ENCODE data around the gene CXCL11.
"Not testable (repeated sequence)": the region's sequence is repeated elsewhere in the genome, so short reads cannot be mapped to it uniquely, and the experiment has no call there.

The CXCL11 gene

DNA sequence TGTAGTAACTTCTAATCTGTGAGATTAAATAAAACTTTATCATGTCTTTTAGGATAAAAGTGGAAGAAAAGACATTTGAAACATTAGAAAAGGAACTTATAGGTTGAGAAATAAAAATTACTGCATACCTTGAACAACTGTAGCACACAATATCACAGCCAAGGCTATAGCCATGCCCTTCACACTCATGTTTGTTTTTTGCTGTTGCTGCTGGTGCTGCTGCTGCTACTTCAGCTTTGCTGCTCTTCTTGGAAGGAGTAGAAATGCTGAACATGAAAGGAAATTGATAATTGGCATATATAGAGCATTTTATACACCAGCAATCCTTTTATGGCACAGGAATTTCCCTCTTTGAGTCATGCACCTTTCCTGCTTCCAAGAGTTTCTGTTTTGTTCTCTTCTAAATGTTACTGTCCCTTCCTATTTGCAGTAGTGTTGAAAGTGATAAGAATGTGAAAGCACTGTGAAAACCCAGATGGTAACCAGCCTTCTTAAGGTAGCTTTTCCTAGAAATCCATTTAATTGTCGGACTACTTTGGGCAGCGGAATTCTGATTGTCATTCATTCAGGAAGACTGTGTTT, at the start of gene CXCL11:
Gene CXCL11 (minus strand): TSS at position 272 of the 582 bp plus-strand sequence. CDS start 83 bp downstream, at position 189.
- no peak for DNase-seq (ENCODE audit: low spot score)

DNA sequence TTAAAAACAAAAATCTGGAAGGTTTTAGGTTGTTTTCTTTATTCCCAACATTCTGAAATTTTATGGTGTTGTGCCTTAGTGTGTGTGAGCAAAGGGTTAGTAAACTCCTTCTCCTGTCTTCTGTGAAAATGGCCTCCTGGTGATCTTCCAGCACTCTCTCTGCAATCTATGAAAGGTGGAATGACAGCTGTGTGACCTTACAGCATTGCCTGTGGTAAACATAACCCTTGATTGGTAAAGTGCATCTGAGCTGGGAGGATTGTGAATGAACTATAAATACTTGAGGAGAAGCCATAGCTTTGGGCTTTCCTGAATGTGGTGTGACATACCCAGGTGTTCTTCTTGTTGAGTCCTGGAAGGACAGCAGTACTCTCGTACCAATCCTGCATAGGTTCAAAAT, 48.7 kb upstream of the CXCL11 start:
- no peak for DNase-seq (ENCODE audit: low spot score)

DNA sequence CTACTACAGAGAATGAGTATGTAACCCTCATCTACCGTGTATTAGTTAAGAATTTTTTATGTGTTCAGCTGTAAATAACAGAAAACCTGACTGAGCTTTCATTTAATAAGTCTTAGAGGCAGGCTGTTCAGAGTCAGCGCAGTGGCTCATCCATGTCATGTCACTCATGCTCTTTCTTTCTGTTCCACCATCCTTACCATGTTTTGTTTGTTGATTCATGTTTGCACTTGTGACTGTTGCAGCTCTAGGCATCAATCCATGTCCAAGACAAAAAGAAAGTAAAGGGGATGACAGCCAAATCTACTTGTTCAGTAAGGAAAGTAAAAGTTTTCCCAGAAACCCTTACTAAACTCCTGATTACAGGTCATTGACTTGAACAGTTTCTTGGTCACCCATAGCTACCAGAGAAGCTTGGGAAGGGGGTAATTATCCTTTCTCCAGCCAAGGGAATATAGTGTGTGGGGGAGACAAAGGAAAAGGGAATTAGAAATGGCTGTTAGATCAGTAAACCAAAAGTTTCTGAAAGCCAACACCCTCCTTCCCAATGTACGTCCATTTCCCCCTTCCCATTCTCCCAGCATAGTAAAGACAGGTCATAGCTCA, 47.6 kb upstream of the CXCL11 start:
- DNase-seq (ENCODE audit: low spot score), result no peak

DNA sequence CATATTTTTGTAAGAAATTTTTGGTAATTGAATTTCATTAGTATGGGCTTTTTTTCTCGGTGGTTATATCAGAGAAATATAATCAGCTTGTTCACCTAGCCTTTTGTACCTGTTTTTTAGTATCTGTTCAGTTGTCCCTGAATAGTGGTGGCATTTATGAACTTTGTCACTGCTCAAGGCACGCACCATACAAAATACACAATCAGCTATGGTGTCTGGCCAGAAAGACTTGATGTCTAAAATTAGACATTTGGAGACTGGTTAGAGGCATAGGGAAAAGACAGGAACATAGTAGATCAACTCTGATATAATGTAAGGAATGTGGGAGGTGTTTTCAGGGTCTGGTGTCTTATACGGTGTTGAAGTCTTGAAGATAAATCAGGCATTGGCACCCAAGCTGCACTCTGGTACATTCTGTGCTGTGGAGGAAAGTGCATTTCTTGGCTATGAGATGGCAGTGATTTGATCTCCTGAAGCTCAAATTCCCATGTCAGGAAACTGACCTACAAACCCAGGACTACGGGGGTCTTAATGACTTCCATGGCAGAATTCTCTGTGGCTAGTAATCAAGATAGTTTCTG, 42.3 kb upstream of the CXCL11 start:
- no peak for DNase-seq (ENCODE audit: low spot score)

DNA sequence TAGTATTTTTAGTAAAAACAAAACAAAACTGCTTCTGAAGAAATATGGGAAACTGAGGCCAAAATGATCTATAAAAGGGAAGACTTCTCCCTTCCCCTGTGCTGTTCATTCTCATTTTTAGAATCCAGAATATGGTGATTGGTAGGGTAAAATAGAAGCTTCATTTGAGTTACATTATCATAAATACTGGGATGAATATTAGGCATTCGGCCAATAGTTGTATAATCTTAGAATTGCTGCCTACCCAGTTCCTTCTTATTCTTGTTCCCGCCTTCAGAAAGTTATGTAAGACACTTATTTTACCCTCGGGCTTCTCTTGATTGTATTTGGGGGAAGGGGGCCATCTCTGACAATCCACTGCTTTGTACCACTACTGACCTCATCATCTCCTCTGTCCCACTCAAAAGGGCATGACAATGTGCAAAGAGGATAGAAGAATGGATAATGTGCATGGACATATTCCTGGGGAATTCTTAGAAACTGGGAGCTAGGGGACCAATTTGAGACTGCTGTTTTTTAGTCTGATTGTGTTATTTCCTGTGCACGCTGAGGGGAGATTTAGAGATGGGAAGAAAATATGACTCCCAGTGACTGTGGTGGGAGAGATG, 39.2 kb upstream of the CXCL11 start:
- peak; percentile 24 for DNase-seq (ENCODE audit: low spot score)

DNA sequence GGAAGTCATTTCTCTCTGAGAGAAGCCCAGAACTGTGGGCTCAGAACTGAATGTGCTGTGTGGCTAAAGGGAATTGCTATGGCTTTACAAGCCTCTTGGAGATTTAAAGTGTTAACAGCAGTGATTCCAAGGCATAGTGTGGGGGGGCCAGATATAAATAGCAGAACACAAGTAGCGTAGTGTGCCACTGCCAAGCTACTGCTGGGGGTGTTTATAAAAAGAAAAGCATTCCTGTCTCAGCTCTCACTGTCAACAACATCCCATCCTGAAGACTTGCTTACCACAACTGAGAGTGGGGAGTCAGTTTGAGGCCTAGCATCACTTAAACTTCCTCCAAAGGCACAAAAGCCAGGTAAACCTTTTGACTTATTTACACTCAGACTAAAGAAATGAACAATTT, 38.6 kb upstream of the CXCL11 start, which contains the start of gene ART3:
Gene ART3 (plus strand): TSS at position 242 of the 400 bp plus-strand sequence. CDS start 1,181 bp downstream, outside the sequence.
- peak; percentile 86 for DNase-seq (ENCODE audit: low spot score)

DNA sequence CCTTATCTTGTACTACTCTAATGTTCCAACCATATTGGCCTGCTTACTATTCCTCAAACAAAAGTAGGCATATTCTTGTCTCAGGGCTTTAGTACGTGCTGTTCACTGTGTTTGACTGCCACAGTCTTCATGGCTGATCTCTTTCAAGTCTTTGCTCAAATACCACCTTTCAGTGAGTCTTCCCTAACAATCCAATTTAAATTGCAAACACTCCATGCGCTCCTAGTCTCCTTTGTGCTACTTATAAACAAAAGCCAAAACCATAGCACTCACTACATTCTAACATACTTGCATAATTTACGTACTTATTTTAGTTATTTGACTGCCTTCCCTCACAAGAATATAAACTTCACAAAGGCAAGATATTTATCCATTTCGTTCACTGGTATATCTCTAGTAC, 36.9 kb upstream of the CXCL11 start:
- no peak for DNase-seq (ENCODE audit: low spot score)

DNA sequence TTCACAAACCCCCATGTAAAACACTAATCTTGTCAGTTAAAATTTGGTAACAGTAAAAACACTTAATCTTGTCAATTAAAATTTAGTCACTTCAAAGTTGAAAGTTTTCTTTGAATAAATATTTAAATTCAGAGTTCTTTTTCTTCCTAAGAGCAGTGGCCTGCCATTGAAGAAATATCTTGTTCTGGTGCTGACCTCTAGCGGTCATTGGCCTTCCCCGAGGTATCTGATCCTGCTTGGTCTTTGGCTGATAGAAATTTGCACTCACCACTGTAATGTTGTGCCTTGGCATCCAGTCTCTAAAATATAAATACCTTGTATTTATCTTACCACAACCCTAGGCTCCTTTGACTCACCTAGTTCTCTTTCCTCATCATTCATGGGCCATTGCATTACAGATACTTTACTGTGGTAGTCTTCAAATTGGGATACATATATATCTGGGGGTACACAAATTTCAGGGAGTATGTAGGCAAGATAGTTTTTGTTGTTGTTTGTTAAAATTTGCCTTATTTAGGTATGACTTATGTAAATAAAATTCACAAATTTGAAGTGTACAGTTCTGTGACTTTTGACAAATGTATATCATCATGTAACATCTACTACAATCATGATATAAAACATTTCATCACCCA, 31.9 kb upstream of the CXCL11 start:
- peak; percentile 77 for DNase-seq (ENCODE audit: low spot score)

DNA sequence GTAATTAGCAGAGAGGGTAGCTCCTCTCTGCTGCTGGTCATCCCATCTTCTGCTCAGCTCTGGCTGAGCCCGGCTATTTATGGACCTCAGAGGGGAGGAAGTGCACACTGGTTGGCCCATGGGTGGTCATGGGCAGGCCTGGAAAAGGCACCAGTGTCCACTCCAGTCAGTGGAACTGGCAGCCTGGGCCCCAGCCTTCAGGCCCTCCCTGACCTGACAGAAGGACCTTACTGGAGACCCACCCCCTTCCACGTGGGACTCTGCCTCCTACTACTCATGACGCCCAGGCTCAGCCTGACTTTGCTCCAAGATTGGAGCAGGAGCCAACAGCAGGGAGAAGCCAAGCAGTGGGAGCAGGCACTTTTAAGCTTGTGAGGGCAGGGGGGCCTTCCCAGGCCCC, 30.7 kb upstream of the CXCL11 start:
- DNase-seq (ENCODE audit: low spot score), result no peak

DNA sequence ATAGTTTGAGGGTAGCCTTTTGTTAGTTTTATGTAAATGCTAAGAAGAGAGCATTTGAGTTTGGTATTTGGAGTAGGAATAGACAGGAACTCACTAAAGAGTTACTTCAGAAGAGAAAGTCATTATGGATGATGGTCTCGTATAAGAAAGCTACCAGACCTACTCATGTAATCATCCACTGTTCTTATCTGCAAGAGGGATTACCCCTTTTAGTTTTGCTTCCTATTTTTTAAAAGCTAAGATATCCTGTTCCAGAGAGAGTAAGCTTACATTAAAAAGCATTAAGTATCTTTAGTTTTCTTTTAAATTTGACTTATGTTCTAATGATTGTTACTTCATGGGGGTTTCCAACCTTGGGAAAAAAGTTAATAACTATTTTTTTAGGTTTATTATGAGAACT, 26.1 kb upstream of the CXCL11 start:
- DNase-seq (ENCODE audit: low spot score), result no peak

DNA sequence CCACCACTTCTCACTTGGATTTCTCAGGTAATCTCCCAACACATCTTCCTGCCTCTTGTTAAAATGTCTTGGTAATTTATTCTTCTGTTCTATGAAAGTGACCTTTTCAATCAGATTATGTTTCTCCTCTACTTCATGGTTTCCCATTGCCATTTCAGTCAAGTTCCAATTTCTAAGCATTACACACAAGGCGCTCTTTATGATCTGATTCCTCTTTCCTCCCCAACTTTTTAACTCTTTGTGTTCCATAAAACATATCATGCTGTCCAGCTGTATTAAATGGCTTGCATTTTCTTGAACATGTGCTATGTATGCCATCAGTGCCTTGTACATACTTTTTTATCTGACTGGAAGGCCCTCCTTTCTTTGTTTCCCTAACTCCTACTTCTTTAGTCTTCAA, 25.6 kb upstream of the CXCL11 start:
- DNase-seq (ENCODE audit: low spot score), result no peak

DNA sequence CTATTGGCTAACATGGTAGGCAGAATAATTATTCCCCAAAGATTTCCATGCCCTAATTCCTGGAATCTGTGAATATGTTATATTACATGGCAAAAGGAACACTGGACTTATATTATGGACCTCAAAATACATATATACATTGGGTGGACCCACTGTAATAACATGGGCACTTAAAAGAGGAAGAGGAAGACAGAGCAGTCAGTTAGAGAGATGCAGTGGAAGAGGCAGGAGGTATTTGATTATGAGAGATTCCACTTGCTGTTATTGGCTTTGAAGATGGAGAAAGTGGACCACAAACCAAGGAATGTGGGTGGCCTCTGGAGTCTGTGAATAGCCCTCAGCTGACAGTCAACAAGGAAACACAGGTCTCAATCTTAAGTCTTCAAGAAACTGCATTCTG, 24.6 kb upstream of the CXCL11 start:
- DNase-seq (ENCODE audit: low spot score), result no peak

DNA sequence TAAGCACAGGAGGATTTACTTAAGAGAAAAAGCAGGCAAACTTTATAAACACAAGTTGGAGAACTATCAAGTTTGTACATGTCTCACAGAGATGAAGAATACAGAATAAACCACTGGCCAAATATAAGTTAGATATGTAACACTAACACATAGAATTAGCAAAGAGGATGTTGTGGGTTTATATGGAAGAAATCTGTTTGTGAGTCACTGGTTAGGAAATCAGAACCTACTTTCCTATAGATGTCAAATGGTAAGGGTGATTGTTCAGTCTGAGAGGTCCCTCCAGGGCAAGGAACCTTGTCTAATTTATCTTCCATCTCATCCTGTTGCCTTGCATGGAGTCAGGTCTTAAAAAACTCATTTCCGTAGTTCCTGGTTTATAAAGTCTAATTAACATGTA, 23.9 kb upstream of the CXCL11 start:
- DNase-seq (ENCODE audit: low spot score), result no peak

DNA sequence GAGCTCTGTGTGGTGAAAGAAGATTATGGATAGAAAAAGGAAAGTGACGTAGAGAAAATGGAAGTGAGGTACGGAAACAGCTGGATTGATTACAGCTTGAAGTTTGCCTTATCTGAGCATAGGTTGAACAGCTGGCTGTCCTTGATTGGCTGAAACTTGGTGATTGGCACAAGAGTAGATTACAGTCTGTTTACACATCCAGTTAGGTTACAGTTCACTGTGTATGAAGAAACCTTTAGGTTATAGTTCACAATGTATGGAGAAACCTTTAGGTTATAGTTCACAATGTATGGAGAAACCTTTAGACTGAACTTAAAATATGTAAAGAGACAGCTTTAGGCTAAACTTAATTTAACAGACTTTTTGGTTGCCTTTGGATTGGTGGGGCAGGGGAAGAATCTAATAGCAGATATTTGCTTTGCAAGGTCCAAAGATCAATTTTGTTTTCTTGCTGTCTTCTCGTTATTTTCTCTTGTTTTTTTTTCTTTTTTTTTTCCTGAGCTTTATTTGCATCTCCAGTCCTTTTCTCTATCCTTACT, 23.1 kb upstream of the CXCL11 start:
- no peak for DNase-seq (ENCODE audit: low spot score)

DNA sequence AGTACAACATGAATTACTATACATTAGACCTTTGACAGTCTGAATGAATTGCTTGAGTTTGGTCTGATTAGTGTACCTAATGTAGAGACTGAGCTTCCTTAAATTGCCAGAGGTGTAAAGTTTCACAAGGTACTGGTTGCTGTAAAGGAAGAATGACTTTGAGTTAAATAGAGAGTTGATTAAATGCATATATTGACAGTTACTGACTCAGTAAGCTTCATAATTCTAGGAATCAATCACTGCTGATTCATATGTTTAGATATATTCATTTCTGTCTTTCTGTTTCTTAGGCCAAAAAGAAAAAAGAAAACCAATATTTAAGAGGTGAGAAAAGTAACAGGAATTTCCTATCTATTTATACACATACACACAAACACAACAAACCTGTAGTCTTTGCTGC, 22.4 kb upstream of the CXCL11 start:
- no peak for DNase-seq (ENCODE audit: low spot score)

DNA sequence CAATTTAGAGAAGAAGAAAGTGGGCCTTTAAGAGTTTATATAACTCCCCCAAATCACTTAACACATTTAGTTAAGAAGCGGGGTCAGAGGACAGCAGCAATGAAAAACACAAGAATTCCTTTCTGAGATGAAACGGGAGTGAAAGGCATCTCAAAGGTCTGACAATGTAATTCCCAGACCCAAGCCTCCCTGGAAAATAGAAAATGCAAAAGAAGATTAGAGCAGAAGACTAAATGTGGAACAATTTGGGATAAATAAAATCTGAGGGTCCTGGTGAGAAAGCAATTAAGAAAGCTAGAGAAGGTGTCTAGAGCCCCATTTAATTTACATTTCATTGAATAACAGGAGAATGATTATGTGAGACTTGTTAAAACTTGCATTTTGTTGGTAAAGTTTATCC, 19.6 kb upstream of the CXCL11 start:
- no peak for DNase-seq (ENCODE audit: low spot score)

DNA sequence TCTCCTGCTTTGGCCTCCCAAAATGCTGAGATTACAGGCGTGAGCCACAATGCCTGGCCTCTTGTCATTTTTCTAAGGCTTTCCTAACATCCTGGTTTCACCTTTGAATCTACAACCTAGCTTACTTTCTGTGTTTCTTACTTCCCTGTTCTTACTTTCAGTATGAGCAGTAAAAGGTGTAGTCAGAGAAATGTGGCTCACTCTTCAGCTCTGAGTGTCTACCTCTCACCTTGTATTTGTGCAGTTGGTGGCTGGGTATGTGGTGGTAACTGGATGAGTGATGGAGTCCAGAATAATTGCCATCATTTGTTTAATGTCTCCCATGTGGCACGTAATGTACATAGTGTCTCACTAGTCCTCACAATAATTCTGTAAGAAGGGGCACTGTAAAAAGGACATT, 19.1 kb upstream of the CXCL11 start:
- DNase-seq (ENCODE audit: low spot score), result no peak

DNA sequence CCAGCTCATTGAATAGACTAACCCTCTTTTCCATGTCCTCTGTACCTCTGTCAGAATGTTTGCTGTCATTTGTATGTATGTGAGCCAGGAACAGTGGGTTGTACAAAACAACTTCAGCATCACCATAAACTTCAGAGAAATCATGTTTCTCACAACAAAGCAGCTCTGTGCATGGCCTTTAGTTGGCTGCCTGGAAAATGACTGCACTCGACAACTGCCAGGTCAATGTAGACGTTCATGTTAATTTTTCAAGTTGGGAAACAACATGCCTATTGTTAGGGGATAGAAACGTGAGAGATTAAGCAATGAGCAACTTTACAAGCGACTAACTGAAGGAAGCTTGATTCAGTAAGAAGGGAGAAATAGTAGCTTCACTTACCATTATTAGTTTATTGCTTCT, 17.9 kb upstream of the CXCL11 start:
- no peak for DNase-seq (ENCODE audit: low spot score)

DNA sequence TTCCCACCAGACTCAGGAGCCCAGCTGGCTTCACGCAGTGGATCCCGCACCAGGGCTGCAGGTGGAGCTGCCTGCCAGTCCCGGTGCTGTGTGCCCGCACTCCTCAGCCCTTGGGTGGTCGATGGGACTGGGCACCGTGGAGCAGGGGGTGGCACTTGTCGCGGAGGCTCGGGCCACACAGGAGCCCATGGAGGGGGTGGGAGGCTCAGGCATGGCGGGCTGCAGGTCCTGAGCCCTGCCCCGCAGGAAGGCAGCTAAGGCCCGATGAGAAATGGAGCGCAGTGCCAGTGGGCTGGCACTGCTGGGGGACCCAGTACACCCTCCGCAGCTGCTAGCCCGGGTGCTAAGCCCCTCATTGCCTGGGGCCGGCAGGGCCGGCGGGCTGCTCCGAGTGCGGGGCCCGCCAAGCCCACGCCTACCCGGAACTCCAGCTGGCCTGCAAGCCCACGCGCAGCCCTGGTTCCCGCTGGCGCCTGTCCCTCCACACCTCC, 14.7 kb upstream of the CXCL11 start:
- DNase-seq (ENCODE audit: low spot score), result not testable (repeated sequence)

DNA sequence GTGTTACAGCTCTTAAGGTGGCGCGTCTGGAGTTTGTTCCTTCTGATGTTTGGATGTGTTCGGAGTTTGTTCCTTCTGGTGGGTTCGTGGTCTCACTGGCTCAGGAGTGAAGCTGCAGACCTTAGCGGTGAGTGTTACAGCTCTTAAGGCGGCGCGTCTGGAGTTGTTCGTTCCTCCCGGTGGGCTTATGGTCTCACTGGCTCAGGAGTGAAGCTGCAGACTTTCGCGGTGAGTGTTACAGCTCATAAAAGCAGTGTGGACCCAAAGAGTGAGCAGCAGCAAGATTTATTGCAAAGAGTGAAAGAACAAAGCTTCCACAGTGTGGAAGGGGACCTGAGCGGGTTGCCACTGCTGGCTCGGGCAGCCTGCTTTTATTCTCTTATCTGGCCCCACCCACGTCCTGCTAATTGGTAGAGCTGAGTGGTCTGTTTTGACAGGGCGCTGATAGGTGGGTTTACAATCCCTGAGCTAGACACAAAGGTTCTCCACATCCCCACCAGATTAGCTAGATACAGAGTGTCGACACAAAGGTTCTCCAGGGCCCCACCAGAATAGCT, 14.1 kb upstream of the CXCL11 start:
- not testable (repeated sequence) for DNase-seq (ENCODE audit: low spot score)

DNA sequence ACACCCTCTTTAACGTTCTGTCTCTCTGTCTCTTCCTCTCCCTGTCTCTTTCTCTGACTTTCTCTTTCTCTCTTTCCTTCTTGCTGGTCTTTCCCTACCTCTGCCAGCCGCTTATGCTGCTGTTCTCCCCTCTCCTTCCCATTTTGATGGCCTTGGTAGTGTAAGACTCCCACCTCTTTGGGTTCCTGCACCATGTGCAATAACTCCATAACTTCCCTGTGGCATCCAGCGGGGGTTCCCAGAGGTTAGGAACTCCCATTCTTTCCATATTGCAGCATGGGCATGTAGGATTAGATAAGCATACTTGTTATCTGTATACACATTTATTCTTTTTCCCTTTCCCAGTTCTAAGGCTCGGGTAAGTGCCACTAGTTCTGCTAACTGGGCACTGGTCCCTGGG, 8.8 kb upstream of the CXCL11 start:
- not testable (repeated sequence) for DNase-seq (ENCODE audit: low spot score)

DNA sequence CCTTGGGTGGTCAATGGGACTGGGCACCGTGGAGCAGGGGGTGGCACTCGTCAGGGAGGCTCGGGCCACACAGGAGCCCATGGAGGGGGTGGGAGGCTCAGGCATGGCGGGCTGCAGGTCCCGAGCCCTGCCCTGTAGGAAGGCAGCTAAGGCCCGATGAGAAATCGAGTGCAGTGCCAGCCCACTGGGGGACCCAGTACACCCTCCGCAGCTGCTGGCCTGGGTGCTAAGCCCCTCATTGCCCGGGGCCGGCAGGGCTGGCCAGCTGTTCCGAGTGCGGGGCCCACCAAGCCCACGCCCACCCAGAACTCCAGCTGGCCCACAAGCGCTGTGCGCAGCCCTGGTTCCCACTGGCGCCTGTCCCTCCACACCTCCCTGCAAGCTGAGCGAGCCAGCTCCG, 7.4 kb upstream of the CXCL11 start:
- not testable (repeated sequence) for DNase-seq (ENCODE audit: low spot score)

Measured in cerebellar cortex (tissue), 1 donor.